NK-92 treated with Interleukin-12 subunit alpha and Interleukin-12 subunit beta, amount 100 ng/mL, for 24 hours (cell line): Measurements from ENCODE around the gene TBCB.
A peak's percentile ranks its signal among the peaks of the same experiment; 100 is the strongest.

Experiments
- DNase-seq: peaks from one replicate; lab custom pipeline; 2025; lab: John Stamatoyannopoulos, UW

Gene TBCB

DNA sequence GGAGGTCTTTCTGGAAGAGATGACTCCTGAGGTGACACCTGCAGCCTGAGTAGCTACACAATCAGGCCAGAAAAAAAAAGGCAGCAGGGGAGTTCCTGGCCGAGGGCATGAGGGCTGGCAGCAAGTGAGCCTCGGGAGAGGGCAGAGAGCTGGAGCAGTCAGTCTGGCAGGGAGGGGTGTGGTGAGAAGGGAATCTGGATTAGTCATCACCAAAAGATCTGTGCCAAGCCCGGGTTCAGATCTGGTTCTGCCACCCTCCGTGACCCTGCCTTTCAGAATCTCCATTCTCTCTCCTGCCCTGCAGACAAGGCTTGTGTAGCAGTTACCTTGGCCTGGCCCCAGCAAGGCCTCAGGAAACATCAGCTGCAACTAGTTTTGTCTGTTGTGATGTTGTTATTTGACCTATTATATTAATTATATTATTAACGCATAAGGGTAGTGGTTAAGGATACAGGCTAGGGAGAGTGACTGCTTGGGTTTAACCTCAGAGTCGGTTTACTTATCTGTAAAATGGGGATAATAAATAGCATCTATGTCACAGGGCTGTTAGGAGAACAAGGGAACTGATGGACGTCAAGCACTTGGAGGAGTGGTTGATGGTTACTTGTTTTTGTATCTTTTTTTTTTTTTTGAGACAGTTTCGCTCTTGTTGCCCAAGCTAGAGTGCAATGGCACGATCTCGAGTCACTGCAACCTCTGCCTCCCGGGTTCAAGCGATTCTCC lies 21.9 kb downstream of the TBCB start:
- no peak for DNase-seq

DNA sequence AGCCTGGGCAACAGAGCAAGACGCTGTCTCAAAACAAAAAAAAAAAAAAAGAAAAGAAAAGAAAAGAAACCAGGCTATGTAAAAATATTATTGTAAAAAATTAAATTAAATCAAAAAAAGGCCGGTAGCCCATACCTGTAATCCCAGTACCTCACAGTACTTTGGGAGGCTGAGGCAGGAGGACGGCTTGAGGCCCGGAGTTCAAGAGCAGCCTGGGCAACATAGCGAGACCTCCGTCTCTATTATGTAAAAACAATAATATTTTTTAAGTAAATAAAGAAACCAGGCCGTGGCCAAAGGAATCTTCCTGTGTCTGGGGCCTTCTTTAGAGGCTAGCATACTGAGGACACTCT lies 23.8 kb downstream of the TBCB start:
- no peak for DNase-seq

DNA sequence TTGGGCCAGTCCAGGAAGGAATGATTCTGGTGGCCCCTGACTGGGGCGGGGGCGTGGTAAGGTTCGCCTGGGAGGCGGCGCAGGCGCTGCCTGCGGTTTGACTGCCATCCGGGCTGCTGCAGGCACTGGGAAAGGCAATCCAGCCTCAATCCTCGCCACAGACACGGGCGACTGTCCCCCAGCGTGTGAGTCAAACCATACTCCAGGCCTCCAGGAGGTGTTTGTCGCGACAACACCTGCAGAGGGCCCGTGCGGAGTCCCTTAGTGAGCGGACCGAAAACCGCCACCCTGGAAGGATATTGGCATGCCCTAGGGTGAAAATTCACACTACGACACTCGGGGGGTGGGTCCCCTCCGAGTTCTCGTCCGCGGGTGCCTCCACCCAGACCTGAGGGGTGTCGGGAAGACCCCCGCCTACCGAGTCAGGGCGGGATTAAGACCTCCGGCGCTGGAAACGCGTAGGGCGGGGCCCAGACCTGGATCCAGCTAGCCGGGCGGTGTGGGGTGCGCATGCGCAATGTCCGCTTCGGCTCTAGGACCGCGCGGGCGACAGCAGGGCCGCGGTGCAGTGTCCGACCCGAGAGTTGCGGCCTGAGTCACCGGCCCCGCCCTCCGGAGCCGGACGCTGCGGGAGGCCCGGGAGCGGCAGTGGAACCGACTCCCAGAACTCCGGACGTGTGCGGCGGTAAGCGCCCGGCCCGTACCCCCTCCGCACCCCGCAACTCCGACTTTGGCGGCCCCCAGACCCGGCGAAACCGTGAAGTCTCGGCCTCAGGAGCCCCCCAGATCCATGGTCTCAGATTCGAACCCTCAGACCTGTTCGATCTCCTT lies 24.4 kb downstream of the TBCB start, which contains the start of gene CAPNS1:
CAPNS1 (plus strand) TSS at position 594 of the 831 bp plus-strand sequence. CDS start 946 bp downstream, outside the sequence.
- DNase-seq = peak; percentile 93

DNA sequence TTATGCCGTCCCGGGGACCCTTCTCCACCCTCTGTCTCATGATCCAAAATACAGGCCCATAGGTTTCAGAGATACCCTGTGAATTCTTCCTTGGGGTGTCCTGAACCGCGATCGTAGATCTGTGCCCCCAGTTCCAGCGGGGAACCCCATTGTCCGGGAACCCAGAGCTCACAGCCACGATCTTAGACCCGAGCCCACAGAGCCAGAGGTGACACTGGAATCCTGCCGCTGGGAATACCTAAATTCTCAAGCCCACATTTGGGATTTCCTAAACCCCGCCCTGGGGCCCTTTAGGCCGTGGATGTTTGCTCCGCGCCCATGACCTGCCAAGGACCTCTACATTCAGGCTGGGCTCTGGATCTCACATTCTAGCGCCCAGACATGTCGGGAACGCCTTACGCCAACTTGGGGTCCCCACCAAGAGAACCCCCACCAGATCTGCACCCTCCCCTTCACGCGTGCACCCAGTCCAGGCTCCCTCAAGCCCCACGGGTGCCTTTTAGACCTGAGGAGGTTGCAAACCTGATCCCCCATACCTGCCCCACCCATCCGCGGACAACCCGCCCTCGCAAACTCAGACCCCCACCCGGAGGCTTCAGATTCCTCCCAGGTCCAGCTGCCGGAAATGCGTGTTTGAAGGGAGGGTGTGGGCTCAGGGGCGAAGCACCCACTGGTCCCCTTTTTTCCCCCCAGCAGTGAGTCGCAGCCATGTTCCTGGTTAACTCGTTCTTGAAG lies 25.2 kb downstream of the TBCB start:
- peak; percentile 63 for DNase-seq

DNA sequence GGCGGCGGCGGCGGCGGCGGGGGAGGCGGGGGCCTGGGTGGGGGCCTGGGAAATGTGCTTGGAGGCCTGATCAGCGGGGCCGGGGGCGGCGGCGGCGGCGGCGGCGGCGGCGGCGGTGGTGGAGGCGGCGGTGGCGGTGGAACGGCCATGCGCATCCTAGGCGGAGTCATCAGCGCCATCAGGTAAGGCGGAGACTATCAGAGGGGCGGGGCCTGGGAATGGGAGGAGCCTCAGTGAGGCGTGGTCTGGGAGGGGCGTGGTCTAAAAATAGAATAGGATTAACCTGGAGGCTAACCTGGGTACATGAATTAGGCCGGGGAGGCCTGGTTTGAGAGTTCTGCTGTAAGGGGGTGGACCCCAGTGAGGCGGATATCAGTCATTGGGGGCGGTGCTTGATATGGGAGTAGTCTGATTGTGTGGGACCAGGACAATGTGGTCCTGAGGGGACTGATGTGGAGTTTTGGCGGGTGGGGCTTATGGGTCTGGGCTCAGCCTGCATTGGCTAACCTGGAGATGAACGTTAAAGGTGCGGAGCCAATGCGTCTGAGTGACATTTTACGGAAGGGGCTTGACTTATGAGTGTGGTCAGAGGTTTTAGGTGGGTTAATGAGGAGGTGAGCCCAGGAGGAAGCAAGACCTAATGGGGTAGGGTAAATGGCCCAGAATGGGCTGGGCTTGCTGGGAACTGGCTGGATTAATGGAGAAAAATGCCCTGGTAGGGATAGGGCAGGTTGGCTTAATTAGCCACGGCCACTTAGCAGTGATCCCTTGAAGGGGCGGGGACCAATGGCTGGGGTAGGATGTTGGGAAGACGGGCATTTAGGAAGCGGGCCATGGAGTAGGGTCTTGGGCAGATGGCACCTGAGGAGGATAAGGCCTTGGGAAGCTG lies 26.0 kb downstream of the TBCB start:
- DNase-seq = peak; percentile 79

DNA sequence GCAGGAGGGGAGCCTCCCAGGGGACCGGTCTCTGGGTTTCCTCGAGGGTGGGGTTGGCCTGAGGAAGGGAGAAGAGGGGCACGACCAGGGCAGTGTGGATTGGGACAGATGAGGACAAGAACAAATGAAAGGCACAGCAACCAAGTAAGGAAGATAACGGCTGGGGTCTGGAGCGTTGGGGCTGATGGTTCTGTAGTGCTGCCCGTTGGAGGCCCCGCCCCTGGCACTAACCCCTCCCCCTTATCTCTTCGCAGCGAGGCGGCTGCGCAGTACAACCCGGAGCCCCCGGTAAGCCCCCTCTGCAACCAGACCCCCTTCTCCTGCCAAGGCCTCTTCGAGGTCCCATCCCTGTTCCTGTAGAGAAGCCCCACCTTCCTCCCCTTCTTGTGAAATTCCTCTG lies 26.8 kb downstream of the TBCB start:
- DNase-seq = no peak

DNA sequence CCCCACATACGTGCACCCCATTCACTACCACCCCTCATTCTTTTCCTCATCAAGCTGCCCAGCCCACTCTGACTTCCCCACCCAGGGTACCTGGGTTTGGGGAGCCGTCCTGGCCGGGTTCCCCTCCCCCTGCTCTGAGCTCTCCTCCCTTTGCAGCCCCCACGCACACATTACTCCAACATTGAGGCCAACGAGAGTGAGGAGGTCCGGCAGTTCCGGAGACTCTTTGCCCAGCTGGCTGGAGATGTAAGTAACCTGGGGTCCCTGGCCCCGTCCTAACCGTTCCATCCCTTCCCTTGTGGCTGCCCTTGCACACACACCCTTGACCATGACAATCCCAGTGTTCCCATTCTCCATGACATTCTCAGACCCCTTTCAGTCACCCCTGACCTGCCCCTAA lies 27.2 kb downstream of the TBCB start:
- no peak for DNase-seq

DNA sequence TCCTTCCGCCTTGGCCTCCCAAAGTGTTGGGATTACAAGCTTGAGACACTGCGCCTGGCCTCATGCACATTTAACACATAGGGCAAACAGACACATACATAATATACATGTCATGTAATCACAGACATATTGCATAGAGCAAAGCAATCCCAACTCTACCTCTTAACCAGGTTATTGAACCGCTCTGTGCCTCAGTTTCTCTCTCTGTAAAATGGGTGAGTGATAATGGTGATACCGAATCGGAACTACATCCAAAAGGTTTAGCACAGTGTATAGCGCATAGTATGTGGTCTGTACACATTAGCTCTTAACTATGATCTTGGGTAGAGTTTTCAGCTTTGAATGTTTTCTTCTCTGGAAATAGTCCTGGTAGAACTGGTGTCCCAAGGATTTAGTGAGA lies 29.4 kb downstream of the TBCB start:
- no peak for DNase-seq

DNA sequence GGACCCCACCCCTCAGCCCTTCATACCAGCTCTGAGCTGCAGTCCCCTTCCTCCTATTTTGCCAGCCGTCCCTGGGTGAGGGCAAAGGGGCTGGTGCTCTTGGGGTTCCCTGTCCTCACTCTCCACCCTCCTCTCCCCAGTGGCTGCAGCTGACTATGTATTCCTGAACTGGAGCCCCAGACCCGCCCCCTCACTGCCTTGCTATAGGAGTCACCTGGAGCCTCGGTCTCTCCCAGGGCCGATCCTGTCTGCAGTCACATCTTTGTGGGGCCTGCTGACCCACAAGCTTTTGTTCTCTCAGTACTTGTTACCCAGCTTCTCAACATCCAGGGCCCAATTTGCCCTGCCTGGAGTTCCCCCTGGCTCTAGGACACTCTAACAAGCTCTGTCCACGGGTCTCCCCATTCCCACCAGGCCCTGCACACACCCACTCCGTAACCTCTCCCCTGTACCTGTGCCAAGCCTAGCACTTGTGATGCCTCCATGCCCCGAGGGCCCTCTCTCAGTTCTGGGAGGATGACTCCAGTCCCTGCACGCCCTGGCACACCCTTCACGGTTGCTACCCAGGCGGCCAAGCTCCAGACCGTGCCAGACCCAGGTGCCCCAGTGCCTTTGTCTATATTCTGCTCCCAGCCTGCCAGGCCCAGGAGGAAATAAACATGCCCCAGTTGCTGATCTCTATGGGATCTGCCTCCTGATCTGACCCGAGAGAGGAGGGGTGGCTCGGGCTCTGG lies 34.6 kb downstream of the TBCB start:
- no peak for DNase-seq

DNA sequence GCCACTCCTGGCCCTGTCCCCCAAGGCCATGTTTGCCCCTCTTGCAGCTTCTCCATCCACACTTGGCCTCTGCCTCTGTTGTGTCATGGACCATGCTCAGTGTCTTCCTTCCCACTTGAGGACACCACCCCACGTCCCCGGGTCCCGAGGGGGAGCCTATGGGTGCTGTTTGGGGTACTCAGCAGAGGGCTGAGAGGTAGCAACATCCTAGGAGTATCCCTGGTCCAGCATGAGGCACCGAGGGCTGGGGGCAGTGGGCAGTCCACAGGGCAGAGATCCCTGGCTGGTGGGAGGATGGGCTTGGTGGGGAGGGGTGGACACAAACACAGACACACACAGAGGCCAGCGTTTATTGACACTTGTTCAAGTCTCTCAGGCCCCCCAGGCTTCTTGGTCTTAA lies 35.3 kb downstream of the TBCB start:
- DNase-seq = no peak

DNA sequence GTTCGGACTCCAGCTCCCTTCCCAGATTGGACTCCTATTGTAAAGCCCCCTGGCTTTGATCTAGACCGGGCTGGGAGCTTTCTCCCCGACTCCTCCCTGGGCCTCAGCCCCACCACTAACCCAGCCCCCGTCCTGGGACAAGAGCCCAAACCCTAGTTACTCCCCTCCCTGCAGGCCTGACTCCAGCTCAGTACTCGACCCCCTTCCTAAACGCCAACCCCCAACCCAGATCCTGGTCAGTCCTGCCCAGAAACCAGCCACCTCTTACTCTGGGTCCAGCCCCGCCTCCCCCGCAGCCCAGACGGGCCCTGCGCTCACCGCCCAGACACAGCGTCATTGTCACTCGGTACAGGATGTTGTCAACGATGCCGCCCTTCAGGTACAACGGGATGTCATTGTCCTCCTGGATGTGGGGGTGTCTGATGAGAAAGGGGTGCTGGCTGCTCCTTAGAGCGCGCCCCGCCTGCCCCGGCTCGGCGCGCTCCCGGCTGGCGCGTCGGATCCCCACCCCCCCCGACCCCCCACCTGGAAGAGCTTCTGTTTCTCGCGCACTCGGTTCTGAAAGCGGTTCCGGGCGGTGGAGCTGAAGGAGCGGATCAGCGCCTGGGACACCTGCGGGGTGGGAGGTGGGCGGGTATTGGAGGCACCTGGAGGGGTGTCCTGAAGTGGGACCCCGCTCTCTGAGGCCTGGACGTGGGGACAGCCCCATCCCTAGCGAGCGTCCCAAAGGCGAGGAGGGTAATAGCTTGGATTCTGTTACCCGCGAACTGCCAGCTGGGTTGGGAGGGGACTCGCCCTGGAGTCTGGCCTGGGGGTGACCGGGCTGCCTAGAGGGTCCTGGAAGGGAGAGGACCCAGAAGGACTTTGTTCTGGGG lies 36.1 kb downstream of the TBCB start:
- DNase-seq = no peak

DNA sequence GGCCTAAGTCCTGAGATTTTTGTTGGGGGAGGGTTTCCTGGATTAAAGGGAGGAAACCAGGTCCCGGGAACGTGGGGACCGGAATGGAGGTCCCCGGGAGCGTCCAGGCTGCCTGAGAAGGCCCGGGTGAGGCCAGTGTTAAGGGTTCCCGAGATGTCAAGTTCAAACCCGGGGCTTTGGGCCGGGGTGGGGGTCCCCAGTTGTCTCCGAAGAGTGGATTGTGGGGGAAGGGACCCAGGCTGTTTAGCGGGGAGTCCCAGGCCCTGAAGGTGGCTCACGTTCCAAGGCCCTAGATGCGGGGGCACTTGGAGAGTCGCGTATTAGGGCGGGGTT lies 36.7 kb downstream of the TBCB start:
- DNase-seq = no peak

DNA sequence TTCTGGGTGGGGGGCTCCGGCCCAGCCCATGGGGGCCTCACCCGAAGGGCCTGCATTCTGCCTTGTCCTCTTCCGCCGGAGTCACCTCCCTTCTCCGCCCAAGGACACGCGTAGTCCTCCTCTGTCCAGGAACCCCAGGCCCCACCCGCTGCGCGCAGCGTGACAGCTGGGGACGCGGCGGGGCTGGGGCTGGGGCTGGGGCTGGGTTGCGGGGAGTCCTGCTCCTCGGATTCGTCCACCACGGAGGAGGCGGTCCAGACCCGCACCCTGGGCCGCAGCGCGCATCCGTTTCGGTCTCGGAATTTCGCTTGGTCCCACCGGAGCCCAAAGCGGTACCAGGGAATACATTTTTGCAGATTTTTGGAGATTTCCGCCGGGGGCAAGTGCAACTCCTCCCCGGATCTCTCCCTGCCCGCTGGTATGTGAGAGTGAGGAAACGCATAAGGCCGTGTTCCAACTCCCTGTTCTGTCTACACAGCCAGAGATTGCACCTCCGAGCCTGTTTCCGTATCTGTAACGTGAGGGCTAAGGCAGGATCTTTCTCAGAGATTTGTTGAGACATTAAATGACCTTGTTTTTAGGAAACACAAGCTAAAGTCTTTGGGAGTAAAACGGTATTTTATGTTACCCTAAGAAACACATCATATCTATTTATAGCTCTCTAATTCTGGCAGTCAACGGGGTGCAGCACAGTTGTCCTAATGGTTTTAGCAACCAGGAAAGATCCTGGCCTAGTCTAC lies 37.3 kb downstream of the TBCB start, which contains the start of gene COX7A1:
COX7A1 (minus strand) TSS at position 96 of the 740 bp plus-strand sequence; CDS start at position 56, 40 bp downstream.
- no peak for DNase-seq

DNA sequence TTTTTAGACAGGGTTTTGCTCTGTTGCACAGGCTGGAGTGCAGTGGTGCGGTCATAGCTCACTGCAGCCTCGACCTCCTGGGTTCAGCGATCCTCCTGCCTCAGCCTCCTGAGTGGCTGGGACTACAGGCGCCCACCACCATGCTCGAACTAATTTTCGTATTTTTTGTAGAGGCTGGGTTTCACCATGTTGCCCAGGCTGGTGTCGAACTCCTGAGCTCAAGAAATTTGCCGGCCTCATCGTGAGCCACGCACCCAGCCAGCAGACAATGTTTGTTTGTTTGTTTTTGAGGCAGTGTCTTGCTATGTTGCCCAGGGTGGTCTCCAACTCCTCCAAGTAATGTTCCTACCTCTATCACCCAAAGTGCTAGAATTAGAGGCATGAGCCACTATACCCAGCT lies 37.9 kb downstream of the TBCB start:
- DNase-seq = no peak

DNA sequence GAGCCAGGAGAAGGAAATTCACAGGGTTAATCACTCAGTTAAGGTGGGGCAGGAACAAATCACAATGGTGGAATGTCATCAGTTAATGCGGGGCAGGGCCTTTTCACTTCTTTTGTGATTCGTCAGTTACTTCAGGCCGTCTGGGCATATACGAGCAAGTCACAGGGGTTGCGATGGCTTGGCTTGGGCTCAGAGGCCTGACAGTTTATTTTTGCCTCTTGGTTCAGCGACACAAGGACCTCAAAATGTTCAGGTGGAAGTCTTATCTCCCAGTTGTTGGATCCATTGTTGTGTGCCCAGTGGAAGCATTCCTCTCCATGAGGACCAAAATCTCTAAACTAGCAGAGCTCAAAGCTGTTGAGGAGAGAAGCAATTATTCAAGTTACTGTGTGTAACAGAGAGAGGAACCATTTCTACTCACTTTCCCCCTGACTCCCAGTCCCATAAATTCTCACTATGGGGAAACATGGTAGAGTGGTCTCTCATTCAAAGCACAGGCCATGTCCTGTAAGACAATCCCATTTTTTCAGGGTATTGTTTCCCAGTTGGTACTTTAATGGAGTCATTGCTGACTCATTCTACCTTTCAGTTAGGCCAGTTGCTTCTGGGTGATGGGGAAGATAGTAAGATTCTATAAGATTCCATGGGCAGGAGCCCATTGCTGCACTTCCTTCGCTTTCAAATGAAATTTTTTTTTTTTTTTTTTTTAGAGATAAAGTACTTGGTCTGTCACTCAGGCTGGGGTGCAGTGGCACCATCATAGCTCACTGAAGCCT lies 45.7 kb downstream of the TBCB start:
- DNase-seq = no peak

DNA sequence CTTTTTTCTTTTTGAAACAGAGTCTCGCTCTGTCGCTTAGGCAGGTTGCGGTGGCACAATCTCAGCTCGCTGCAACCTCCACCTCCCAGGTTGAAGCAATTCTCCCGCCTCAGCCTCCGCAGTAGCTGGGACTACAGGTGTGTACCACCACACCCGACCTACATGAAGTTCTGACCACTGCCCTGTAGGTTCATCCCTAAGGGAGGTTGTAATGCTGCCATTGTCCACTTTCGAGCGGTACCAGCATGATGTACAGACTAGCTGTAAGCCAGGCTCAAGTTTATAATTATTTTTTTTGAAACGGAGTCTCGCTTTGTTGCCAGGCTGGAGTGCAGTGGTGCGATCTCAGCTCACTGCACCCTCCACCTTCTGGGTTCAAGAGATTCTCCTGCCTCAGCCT lies 48.5 kb downstream of the TBCB start:
- no peak for DNase-seq

DNA sequence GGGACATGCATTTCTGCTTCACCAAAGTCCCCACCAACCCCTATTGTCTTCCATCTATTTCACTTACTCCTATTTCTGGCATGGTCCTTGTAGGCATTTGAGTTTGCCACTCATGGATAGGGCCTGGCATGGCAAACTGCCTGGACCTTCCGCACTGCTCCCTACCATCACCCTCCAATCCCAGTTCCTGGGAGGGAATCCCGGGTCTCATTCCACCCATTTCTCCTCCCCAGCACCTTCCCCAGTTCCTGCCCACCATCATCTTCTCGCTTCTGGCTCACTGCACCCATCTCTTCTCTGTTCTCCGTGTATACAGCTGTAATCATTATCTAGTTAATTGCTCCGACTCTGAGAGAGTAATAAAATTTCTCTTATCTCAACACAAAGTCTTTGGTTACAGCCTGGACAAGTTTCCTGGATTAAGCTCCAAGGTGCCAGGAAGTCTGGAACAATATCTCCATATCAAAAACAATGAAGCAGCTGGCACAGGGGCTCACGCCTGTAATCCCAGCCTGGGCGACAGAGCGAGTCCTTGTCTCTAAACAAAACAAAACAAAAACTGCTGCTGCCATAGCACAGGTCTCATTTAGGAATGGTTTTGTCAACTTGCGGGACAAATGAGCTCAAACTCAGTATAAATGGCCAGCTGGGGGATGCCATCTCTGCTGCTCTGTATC lies 54.0 kb downstream of the TBCB start:
- DNase-seq = no peak

DNA sequence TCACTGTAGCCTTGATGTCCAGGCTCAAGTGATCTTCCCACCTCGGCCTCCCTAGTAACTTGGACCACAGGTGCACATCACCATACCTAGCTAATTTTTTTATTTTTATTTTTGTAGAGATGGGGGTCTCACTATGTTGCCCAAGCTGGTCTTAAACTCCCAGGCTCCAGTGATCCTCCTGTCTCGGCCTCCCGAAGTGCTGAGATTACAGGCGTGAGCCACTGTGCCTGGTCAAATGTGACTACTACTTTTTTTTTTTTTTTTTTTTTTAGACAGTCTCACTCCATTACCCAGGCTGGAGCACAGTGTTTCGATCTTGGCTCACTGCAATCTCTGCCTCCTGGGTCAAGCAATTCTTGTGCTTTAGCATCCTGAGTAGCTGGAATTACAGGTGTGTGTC lies 57.6 kb downstream of the TBCB start:
- DNase-seq = no peak
